Esophagus mucosa (tissue), 1 donor: ENCODE data around the gene LRIT3. TPM values are rescaled to one million over a fixed set of nuclear protein-coding genes. Genes with fewer than 3 reads are reported as not detected.

Source experiments
- ATAC-seq: fragments of 200-7000 bp; cut with Tn5 transposase; one replicate; pipeline ENCODE4 v1.9.1; 2020
- total RNA-seq: library from RNA; stranded (reverse); gene quantifications from one replicate; pipeline ENCODE4 v1.2.4, GENCODE V29; 2023
- donor health status: DM: yes; HTN: yes; CAD: no.

The LRIT3 gene, protein sequence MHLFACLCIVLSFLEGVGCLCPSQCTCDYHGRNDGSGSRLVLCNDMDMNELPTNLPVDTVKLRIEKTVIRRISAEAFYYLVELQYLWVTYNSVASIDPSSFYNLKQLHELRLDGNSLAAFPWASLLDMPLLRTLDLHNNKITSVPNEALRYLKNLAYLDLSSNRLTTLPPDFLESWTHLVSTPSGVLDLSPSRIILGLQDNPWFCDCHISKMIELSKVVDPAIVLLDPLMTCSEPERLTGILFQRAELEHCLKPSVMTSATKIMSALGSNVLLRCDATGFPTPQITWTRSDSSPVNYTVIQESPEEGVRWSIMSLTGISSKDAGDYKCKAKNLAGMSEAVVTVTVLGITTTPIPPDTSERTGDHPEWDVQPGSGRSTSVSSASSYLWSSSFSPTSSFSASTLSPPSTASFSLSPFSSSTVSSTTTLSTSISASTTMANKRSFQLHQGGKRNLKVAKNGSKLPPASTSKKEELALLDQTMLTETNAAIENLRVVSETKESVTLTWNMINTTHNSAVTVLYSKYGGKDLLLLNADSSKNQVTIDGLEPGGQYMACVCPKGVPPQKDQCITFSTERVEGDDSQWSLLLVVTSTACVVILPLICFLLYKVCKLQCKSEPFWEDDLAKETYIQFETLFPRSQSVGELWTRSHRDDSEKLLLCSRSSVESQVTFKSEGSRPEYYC
- 0.16 TPM for total RNA-seq

DNA sequence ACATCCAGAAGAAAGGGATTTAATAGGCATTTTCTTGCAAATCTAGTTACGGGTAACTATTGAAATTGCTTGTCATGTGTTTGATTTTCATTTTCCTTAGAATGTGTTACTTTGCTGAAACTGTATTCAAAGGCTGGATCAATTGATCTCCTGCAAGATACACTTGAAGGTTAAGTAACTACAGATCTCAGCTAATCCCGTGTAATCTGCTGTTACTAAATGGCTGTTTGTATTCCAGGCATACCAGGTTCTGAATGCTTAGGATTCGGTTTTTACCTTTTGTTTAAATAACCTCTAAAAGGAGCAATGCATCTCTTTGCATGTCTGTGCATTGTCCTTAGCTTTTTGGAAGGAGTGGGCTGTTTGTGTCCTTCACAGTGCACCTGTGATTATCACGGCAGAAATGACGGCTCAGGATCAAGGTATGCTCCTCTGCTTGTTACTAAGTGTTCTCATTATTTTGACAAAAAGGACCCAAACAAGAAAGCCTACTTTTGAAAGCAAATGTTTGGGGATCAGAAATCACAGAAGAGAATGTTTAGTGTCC is at the start of gene LRIT3:
Gene LRIT3, plus strand, starts transcription at position 212 of the 547 bp plus-strand sequence. Its CDS starts 95 bp downstream, at position 307.
- no peak for ATAC-seq

DNA sequence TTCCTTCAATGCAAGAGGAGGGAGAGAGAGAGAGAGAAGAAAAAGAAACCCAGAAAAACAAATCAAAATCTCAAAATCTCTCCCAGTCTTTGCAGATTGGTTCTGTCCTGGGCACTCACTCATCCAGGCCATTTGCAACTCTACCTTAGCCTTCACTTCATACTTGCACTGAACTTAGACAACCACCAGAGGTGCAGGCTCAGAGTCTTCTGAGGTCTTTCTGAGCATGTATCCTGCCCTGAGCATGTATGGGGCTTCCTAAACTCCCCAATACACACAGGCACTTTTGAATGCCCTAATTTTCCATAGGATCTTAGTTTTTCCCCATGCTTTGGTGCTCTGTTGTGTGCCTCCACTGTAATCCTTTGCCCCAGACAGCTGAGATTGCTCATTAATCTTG is 49.0 kb upstream of the LRIT3 start:
- peak; percentile 49 for ATAC-seq

DNA sequence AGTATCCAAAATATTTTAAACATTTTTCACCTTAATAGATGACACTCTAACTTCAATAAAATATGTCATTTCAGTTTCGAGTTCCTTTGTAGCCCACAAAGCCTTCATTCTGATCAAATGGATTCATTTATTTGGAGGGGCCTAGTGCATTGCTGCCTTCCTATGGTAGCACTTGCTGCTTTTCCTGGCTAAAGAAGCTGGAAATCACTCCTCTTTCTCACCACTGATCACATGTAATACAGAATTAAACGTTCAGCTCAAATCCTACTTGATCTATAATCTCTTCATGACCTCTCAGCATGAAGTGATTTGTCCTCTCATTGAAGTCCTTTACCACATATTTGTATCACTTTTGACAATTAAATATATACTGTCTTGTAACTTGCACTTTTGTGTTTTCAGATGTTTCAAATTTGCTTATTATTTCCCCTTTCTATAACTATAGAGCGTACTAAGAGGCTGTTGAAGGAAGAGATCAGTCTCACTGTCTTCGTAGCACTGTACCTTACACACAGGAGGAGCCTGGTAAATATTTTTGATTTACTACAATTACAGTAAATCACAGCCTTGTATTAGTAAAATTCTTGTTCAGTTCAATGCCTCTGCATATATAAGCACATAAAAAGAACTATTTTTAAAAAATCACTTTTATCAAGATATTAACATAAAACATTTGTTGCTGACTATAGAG is 46.7 kb upstream of the LRIT3 start:
- peak; percentile 52 for ATAC-seq

DNA sequence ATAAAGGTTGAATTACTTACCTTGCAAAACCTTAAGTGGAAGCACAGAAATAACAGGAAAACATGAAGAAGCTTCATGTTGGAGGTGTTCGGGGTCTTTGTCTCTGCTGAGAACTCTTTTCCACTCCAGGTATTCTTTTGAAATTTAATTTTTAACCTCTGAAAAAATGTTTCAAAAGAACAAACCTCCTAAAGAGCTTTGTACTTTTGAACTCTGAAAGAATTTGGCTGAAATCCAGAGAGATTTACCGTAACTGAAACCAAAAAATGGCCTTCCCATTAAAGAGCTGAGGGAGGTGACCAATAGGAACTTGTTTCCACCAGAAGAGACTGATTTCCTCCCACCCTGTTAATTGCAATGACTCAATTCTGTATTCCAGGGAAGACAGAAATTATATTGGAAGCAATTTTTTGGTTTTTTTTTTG is 46.0 kb upstream of the LRIT3 start, which contains the start of gene CFI:
Gene CFI, minus strand, starts transcription at position 105 of the 425 bp plus-strand sequence. Its CDS starts 28 bp downstream, at position 77.
- peak; percentile 78 for ATAC-seq

DNA sequence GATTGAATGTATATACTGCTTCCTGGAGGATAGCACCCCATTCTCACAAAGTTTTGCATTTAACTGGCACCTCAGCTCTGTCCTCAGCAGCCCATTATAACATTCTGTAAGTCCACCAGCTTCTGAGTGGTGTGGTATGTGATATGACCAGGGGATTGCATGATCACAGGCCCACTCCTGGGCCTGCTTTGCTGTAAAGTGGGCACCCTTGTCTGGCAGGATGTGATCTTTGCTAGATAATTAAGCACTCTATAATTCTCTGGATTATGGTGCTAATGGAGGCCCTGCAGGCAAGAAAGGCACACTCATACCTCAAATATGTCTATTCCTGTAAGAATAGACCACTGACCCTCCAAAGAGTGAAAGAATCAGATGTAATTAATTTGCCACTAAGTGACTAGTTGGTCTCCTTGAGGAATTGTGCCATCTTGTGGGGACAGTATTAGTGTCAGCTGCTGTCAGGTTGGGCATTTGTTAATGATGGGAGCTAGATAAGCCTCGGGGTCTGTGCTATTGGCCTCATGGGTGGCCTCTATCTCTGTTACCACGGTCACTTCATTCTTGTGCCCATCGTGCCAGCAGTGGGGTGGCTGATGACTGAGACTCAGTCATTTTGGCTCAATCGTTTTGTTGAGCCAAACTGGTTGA is 43.9 kb upstream of the LRIT3 start:
- peak; percentile 71 for ATAC-seq

DNA sequence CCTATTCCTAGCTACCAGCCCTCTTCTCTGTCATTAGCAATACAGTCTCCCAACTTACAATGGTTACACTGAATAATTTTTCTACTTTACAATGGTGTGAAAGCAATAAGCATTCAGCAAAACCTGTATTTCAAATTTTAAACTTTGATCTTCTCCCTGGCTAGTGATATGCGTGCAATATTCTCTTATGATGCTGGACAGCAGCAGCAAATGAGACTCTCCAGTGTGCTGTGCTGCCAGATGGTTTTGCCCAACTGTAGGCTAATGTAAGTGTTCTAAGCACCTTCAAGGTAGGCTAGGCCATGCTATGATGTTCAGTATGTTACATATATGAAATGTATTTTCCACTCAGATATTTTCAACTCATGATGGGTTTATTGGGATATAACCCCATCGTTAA is 38.3 kb upstream of the LRIT3 start:
- ATAC-seq = no peak

DNA sequence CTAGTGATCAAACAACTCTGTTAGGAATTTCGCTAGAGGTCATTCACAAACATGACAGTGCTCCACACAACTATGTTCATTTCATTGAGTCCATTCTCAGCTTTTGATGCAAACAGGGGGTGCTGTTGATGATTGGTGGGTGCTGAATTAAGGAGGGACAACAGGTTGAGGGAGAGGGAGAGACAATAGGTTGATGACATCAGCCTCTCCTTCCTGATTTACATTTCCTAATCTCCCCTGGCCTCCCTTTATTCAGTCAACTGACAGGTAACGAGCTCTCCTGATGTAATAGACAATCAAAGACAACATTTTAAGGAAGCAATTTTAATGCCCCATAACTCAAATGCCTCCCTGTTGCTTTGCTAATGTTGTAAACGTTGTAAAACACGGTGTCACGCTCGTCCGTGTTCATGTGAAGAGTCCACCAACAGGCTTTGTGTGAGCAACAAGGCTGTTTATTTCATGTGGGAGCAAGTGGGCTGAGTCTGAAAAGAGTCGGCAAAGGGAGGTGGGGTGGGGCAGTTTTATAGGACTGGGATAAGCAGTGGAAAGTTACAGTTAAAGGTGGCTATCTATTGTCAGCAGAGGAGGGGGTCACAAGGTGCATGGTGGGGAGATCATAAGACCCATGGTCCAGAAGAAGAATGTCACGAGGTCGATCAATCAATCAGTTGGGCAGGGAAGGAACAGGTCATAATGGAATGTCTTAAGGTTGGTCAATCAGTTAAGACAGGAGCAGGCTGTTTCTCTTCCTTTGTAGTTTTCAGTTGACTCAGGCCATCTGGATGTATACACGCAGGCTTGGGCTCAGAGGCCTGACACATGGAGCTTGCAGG is 37.1 kb upstream of the LRIT3 start:
- no peak for ATAC-seq

DNA sequence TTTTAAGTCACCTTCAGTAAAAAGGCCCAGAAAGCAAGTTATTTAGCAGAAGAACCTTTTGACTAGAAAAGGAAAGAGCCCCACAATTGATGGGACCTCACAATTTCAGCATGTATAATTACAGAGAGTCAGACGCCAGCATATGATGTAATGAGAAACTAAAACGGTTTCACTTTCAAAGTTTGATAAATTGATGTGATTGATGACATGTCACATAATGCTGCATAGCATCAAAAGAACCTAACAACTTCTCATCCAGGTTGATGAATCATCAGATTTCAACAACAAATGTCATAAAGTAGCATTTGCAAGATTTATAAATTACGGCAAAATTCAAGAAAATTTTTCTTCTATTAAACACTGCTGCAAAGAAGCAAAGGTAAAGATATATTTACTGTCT is 36.2 kb upstream of the LRIT3 start:
- ATAC-seq = no peak

DNA sequence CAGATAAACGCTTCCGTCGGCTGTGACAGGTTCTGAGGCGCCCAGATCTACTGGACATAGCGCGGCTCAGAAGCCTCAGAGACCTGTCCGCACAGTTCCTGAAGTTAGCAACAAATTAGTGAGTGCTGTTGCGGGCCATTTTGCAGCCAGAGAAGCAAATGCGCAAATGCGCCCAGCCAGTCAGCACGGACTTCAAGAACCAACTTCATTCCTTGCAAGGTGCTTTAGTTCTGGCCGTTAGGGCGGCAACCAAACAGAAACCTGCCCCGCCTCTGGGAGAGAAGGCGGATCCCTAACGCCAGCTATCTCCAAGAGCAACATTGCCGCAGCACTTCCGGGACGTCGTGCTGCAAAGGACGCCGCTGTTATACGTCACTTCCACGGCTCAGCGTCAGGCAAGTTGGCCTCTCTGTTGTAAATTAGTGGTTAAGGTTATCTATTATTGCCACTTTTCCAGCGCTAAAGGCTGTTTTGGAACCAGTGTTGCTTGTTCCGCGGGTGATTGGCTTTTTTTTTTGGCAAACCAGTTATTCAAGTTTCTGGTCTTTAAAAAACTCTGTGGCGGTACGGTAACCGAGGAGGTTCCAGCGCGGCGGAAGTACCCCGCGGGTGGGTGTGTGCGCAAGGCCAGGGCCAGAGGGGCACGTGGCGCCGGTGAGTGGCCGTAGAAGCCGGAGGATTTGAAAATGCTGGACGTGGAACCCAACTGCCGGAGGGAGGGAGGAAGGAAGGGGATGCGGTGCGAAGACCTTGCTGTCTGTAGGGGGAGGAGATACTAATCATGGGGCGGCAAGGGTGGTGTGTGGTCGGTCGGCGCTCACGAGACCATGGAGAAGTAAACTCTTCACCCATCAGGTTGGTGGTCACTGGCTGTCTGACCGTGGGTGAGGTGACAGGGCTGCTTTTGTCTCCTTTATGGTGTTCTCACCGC is 32.5 kb upstream of the LRIT3 start, which contains the start of gene GAR1:
Gene GAR1, plus strand, starts transcription at position 612 of the 931 bp plus-strand sequence. CDS start 403 bp downstream, outside the sequence.
- ATAC-seq = peak; percentile 99

DNA sequence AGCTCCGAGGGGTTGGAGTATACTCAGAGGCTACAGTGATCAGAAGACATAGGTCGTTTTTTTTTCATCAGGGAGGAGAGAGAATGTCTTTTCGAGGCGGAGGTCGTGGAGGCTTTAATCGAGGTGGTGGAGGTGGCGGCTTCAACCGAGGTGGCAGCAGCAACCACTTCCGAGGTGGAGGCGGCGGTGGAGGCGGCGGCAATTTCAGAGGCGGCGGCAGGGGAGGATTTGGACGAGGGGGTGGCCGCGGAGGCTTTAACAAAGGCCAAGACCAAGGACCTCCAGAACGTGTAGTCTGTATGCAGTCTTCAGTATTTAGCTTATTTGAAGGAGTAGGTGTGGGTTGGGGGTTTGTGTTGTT is 31.8 kb upstream of the LRIT3 start:
- ATAC-seq = no peak

DNA sequence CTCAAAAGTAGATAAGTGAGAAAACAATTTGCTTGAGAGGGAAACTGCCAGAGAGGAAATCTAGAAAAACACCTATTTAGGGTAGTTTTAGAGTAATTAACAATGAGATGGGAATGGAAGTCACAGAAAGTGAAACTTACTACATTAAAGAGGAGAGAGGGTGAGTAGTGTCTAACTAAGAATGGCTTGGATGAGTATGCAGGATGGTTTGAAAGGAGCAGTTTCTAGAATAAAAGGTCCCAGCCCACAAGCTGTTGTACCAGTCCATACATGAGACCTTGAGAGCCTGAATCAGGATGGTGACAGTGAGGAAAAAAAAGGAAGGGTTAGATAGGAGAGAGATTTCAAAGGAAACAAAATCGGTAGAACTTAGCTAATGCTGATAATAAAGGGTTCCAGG is 31.0 kb upstream of the LRIT3 start:
- ATAC-seq = no peak

DNA sequence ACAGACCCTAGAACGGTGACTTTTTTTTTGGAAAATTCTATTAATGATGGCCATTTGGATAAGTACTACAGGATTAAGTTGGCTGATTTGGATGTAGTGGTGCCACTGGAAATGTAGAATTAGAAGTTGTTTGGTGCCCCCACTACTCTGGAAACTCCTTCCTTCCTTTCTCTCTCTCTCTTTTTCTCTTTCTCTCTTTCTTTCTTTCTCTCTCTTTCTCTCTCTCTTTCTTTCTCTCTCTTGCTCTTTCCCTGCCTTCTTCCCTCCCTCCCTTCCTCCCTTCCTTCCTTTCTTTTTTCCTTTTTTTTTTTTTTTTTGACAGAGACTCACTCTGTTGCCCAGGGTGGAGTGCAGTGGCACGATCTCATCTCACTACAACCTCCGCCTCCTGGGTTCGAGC is 29.6 kb upstream of the LRIT3 start:
- ATAC-seq = no peak

DNA sequence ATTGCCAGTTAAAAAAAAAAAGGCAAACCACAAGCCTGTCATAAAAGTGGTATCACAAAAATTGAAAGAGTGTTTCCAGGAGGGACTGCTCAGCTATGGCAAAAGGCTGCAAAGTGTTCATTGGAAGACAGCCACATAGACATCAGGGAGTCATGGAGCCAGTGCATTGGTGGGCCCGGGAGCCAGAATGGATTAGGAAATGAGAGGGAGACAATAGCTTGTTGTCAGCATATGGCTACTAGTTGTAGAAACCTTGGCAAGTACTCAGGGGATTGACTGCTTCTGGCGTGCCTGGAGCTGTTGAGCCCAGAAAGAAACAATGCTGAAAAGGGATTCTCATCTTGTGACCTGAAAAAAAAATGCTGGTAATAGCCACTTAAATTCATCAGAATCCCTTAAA is 27.3 kb upstream of the LRIT3 start:
- ATAC-seq = peak; percentile 45

DNA sequence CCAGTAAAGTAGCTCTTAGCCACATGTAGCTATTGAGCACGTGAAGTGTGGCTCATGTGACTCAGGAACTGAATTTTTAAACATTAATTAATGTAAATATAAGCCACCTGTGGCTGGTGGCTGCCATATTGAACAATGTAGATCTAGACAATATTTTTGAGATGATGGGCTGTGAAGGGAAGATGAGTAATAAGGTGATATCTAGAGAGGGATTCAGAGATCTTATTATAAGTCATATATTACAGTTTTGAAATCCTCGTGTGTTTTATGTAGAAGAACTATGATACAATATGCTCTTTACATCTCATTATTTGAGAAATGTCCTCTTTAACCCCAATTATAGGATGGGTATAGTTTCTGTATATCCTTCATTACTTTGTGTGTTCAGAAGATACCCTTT is 26.7 kb upstream of the LRIT3 start:
- no peak for ATAC-seq

DNA sequence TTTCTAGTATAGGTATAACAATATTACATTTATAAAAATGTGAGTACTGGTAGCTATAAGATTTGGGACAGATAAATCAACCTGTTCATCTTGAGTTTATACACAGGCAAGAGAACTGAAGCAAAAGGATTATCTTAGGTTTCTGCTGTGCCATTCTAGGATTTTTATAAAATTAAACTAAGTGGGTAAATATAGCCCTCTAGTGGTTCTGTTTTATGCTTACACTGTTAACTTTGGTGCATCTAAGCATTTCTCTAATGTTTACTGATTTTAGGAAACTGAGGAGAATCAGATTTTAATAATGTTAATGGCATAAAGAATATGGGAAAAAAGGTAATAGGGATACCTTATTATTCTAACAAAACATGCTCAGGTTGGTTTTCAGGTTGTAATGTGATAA is 21.2 kb upstream of the LRIT3 start:
- ATAC-seq = peak; percentile 47

DNA sequence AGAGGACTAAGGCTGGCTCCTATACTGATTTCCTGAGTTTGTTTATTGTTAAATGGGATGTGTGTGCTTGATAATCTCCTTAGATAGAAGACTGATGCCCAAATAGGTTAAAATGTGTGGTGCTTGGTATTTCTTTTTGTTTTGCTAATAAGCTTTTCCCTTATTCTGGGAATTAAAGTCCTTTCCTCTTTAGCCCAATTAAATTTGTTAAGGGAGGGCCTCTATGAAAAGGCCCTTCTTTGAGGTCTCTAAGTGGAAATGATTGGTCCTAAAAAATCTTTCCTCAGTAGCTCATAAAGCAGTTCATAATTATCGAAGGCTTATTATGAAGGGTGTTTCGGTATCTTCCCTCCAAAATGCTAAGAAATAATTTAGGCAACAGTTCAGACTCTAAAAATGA is 20.2 kb upstream of the LRIT3 start, which contains the start of gene RRH:
Gene RRH, plus strand, starts transcription at position 301 of the 400 bp plus-strand sequence. Its CDS starts 56 bp downstream, at position 357.
- no peak for ATAC-seq

DNA sequence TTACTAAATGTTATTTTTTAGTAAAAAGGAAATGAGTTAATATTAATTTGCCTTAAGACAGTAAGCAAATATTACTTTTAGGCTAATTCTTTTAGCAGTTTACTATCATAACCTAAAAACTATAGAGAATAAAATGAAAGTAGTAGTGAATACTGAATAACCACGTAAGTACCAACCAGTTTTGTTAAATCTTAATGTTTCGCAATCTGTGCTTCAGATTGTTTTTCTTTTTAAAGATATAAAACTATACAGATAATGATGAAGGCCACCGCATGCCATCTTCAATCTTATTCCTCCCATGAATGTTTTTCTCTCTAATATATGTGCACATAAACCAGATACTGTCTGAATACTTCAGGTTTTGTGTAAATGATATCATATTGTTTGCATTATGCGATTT is 14.2 kb upstream of the LRIT3 start:
- ATAC-seq = no peak

DNA sequence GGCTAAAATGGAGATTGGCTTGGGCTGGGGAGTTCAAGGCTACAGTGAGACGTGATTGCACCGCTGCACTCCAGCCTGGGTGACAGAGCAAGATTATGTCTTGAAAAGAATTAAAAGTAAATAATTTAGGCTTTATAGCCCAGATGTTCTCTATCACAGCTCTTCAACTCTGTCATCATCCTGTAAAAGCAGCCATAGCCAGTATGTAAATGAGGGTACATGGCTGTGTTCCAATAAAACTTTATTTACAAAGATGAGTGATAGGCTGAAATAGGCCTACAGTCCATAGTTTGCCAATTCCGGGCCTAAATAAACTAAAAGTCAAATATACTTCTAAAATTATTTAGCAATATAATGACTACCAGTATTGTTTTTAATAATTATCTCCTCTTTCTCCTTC is 10.9 kb upstream of the LRIT3 start:
- ATAC-seq = no peak

DNA sequence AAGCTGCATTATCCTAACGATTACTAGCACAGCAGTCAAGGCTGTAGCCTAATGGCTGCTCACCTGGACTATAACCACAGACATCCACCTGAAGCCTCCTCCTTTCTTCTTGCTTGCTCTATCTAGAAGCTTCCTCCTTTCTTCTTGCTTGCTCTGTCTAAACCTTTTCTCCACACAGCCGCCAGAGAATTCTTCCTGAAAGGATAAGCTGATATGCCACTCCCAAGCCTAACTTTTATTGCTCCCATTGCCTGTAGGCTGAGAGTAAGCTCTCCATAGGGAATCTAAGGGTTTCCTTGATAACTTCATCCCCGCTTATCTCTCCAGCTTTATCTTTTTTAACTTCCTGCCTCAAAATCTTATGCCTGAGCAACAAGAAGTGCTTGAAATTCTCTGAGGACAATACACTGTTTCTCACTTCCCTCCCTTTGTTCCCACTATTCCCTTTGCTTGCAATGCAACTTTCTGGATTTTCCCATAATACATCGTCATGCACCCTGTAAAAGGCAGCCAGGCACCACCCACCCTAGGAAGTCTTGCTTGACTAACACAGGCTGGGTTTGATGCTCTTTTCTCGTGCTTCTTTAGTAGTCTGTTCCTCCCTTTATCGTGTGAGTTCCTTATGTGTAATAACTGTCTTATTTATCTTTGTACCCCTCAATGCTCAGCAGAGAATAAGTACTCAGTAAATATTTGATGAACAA is 1.4 kb upstream of the LRIT3 start:
- ATAC-seq = no peak

DNA sequence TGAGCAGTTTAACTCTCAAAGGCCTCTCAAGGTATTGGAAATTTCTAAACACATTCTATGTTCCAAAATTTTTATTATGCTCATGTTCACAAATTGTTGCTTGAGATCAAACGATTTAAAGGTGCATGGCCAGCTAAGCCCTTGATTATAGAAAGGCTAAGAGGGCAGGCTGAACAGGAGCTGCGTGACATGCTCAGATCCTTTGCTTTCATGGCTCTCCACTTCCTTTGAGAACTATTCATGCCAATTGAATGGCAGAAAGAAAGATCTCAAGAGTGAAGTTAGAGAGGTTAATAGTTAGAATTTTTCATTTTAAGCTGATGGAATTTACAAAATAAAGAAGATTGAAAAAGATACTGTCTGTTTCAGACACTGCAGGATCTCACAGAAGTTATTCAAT is 594 bp downstream of the LRIT3 start:
- ATAC-seq = no peak
